GM21576 (cell line): ENCODE measurements around the gene CFAP126.
"Not testable (repeated sequence)": the region's sequence is repeated elsewhere in the genome, so short reads cannot be mapped to it uniquely, and the experiment has no call there.

Experiments
- ATAC-seq: cut with Tn5 transposase; IDR thresholded peaks from one replicate; pipeline ENCODE4 v1.9.1; 2021; ENCODE audit warnings: mild to moderate bottlenecking, moderate library complexity; ENCODE audit not compliant: unreplicated experiment

The CFAP126 gene

DNA sequence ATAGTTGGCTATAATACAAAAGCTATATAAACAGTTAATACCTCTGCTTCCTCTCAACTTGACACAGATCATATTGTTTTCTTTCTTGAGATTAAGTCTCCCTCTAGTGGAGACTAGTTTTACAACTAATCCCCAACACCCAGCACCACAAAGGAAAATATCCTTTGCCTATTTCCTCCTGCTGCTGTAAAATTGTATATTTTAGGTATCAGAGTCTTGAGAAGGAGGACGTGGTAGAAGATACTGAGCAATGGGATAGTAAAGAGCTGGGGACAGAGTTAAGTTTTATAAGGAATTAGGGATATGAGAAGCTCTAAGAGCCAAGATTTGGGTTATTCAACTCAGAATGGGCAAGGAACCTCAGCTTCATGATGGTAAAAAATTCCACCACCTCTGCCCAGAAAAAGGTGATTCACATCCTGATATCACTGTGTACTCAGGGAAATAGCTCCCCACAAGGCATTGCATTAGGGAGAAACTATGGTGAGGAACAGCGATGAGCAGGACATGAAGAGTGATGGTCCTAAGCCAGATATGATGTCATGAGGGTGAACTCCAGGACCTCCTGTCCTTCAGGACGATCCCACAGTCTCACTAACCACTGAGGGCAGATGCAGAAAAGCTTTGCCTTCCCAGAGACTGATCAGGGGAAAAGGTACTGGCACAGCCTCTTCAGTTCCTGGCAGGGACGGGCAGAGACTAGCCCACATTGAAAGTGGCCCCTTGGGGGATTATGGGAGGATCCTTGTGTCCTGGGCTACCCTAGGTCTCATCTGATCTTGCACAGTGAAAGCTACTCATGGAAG, 14.7 kb upstream of the CFAP126 start:
- ATAC-seq, result no peak

DNA sequence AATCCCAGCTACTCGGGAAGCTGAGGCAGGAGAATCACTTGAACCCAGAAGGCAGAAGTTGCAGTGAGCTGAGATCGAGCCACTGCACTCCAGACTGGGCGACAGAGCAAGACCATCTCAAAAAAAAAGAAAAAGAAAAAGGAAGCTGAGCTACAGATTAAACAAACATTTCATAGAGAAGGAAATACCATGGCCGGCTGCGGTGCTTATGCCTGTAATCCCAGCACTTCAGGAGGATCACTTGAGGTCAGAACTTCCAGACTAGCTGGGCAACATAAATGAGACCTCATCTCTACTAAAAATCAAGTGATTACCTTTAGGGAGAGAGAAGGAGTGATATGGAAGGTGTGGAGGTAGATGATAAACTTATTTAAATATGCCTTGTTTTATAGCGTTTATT, 14.0 kb upstream of the CFAP126 start:
- no peak for ATAC-seq

DNA sequence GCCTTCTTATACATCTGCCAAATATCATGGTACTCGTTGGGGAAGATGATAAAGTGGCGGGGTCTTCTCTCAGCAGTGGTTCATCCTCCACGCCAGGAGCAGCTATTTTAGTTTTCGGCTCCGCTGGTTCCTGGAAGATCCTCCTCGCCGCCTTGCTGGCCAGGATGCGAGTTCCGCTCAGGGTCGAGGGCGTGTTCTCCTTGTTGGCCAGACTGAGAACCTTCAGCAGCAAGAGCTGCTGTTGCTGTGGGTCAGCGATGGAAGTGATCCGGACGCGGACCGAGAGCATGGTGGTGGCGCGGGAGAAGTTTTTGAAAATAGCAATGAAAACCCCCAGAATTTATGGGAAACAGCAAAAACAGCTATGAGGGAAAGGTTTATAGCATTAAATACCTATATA, 11.4 kb upstream of the CFAP126 start:
- no peak for ATAC-seq

DNA sequence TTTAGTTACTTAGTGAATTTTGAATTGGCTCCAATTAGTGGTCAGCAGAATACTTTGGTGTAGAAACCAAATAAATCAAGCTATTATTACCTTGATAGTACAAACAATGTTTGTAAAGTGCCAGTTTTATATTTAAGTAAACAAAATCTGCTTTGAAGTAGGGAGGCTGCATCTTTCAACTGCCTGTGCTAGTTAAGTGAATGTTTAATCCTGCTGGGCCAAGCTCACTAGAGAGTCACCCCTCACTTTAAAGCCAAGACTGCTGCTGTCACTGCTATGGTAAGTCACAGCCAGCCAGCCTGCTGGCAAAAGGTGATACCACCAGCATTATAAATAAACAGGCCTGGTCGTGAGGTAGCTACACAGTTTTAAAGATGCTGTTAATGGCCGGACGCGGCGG, 10.3 kb upstream of the CFAP126 start:
- ATAC-seq, result no peak

DNA sequence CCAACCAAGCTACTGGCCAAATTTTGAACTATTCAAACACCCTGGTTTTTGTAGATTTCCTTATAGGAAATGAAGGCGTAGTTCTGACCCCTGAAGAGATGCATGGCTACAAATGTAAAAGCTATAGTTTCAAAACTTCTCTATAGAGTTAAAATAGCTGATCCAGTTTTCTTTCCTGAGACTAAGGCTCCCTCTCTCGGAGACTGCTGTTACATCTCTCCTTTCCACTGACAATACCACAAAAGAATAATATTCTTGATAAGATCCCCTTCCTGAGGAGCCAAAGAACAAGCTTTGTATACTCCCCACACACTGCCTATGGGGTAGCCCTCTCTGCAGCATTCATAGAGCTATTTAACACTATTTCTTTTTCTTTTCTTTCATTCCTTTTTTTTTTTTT, 6.7 kb upstream of the CFAP126 start:
- no peak for ATAC-seq

DNA sequence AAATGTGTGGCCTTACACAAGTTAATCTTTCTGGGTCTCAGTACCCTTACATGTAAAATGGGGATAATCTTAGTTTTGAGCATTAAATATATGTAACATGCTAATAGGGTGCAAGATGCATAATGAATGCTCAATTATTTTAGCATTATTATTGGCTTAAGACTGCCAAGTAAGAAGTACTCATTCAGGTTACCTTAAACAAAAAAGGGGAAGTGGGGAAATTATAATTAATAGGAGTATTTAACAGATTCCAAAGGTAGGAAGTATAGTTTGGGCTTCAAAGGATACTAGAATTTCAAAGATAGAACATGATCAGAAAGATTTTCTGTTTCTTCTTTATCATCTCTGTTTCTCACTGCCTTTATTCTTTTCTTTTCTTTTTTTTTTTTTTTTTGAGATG, 5.8 kb upstream of the CFAP126 start:
- no peak for ATAC-seq

DNA sequence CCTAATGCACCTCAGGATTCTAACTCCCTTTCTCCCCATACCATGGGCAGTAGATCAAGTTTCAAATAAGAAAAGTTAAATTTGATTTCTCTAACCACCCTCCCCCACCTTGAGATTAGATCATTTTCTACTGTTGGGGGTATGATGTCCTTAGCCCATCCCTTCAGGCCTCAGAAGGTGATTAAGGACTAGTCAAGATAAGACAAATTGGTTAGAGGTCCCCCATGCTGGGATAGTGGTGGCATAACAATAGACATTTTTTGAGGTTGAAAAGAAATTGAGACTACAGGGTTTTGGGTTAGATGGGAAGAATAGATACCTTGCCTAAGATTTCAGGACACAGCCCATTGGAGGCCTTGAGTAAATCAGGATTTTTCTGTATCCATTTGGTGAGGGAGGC, 2.5 kb downstream of the CFAP126 start:
- no peak for ATAC-seq

DNA sequence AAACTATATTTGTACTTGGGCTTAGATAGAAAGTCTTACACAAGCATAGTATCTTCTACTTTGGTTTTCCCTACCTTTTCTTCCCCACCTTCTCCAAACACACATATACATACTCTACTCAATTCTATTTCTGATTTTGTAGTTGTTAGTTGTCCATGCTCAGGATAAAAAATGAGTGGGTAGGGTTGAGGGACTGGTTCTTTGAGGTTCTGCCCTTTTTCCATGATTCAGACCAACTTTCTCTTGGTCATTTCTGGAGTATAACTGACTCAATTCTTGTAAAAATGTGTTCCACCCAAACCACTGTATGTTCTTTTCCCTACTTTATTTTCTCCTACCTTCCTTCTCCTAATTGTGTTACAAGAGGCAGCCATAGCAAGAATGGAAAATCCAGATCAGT, 3.3 kb downstream of the CFAP126 start:
- ATAC-seq, result no peak

DNA sequence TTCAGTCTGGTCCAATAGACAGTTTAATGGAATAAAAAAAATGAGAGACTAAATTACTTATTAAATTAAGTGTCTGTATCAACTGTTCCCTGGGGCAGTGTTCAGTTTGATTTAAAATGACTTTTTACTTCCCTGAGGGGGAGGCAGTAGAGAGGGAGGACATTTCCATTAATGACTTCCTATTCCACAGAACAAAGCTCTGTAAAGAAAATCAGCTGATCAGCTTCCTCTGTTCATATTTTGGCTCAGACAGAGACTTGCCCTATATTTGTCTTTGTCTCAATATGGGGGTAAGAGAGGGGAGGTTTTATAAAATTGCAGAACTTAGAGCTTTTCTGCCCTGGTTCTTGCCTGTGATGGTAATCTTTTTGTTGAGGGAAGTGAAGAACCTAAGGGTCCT, 8.4 kb downstream of the CFAP126 start:
- ATAC-seq, result no peak

DNA sequence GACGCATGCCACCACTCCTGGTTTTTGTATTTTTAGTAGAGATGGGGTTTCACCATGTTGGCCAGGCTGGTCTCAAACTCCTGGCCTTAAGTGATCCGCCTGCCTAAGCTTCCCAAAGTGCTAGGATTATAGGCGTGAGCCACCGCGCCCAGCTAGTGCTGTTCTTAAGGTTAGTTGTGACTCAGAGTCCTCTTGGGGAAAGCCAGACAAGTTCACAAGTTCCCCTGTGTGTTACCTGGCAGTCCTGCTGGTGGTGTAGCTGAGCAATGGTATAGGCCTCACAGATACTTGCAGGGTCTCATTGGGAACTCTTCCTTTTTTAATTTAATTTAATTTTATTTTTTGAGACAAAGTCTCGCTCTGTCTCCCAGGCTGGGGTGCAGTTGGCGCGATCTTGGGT, 10.6 kb downstream of the CFAP126 start:
- ATAC-seq, result no peak

DNA sequence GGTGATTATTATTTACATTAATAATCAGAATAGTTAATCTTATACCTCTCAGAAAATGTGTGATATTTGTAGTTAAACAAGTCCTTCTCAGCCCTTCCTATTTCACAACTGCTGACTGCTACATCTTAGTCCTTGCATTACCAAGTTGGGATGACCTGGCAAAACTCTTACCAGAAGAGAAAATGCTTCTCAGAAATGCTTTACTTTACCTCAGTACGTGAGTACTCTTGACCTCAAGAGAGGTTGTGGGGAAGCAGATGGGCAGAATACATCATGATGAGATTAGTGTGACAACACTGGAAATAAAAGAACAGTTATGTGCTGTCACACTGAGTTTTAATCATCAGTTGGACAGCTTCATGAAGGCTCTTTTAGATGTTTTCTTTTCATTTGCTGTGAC, 16.2 kb downstream of the CFAP126 start:
- no peak for ATAC-seq

DNA sequence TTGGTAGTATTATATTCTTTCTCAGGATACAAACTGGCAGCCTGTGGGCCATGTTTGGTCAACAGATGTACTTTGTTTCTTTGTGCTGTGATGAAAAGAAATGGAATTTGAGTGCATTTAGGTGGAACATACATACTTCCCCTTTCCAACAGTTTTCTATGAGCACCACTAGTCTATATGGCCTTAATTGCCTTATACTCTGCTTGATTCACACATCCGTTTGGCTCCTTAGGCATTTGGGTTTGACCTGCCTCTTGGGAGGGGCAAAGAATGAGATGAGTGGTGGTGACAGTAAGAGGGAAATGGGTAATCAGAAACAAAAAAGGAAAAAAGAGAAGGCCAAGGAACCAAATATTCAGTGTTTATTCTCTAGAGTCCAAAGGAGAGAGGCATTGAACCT, 17.0 kb downstream of the CFAP126 start:
- ATAC-seq, result no peak

DNA sequence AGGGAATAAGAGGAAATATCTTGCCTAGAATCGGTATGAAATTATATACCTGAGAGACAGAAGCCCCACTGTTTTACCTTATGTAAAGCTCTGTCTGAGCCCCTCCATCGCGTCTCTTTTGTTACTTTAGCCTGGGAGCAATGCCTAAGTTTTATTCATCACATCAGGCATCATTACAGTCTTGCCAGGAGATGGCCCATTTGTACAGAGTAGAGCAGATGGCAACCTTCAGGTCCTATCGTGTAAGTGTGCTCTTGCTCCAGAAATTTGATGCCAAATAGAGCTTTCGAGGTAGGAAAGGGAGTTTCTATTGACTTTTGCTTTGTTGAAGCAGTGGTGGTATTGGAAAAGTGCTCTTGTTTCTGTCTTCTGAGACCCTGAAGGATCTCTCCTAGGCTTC, 24.9 kb downstream of the CFAP126 start:
- no peak for ATAC-seq

DNA sequence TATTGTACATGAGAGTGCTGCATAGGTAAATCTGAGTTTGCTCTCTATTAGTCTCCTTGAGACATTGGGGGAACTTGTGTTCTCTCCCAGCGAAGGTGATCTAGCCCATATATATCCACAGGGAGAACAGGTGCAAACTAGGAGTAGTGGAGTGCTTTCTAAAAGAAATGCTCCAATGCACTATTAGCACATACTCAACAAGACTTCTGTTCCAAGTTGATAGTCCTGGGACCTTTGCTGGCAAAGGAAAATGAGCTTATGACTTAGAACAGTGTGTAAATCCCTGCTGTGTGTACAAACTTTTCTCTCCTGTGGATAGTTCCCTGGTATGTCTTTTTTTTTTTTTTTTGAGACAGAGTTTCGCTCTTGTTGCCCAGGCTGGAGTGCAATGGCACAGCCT, 25.5 kb downstream of the CFAP126 start:
- ATAC-seq, result no peak

DNA sequence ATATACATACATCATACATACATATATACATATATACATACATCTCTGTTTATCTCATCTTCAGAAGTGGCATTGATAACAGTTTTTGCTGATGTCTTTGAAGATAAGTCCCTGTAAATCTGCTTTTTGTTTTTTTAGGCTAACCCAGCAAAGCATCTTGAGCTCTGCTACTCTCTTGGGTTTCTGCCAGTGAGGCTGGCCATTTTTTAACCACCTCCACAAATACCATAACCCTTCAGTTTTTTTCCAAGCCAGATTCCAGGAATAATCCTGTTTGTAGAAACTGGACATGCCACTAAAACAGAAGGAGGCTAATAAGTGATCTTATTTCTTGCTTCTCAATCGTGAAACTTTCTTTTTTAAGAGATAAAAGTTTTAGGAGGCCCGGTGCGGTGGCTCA, 31.9 kb downstream of the CFAP126 start:
- ATAC-seq, result no peak

DNA sequence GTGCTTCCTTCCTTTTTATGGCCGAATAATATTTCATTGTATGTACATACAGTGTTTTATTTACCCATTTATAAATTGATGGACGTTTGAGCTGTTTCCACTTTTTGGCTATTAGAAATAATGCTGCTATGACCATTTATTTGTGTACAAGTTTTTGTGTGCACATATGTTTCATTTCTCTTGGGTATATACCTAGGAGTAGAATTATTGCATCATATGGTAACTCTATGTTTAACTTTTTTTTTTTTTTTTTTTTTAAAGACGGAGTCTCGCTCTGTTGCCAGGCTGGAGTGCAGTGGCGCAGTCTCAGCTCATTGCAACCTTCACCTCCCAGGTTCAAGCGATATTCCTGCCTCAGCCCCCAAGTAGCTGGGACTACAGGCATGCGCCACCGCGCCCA, 34.5 kb downstream of the CFAP126 start:
- ATAC-seq, result no peak

DNA sequence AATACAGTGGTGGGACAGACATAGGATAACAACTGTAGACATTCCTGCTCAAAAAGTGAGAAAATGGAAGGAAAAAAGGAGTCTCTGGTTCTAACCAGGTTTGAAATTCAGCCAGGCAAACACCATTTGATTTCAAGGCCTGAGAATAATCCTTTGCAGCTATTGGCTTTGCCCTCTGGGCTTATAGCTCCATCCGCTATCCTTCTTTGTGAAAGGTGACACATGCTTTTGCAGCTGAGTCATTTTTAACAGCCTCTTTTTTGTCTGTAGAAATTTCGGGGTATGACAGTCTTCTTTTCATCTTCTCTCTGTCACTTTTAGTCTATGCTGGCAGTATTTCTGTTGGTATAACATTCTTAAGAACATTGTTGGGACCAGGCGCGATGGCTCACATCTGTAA, 37.3 kb downstream of the CFAP126 start:
- ATAC-seq, result no peak

DNA sequence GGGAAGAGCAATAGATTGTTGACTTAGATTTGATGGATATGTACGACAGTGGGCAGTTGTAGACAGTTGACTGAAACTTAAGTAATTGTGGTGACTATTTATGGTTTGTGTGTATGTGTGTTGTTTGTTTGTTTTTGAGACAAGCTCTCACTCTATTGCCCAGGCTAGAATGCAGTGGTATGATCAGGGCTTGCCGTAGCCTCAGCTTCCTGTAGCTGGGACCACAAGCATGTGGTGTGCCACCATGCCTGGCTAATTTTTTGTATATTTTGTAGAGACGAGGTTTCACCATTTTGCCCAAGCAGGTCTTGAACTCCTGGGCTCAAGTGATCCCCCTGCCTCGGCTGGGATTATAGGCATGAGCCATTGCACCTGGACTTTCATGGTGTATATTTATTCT, 43.7 kb downstream of the CFAP126 start:
- ATAC-seq, result no peak

DNA sequence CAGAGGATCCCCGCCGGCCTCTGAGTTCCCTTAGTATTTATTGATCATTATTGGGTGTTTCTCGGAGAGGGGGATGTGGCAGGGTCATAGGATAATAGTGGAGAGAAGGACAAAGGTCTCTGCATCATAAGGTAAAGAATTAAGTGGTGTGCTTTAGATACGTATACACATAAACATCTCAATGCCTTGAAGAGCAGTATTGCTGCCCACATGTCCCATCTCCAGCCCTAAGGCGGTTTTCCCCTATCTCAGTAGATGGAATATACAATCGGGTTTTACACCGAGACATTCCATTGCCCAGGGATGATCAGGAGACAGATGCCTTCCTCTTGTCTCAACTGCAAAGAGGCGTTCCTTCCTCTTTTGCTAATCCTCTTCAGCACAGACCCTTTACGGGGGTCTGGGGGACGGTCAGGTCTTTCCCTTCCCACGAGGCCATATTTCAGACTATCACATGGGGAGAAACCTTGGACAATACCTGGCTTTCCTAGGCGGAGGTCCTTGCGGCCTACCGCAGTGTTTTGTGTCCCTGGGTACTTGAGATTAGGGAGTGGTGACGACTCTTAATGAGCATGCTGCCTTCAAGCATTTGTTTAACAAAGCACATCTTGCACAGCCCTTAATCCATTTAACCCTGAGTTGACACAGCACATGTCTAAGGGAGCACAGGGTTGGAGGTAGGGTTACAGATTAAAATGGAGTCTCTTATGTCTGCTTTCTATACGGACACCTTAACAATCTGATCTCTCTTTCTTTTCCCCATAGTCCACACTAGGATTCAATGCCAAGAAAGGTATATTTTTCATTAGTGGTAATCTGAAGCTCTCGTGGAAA, 51.6 kb downstream of the CFAP126 start:
- ATAC-seq, result not testable (repeated sequence)
